HEK293 (cell line): ENCODE data around the gene TNIP3.

Experiments used
- GLIS2 ChIP-seq: fragments of 450-650 bp; formaldehyde crosslinking; IDR thresholded peaks from 2 replicates; pipeline ENCODE4 v1.5.1; 2016; ENCODE audit warnings: missing biosample characterization, missing genetic modification characterization
- KLF10 ChIP-seq: fragments of 450-650 bp; IDR thresholded peaks from 2 replicates; pipeline ENCODE4 v1.5.1; 2018; ENCODE audit warnings: missing biosample characterization, mild to moderate bottlenecking, missing genetic modification characterization
- TCF7L2 ChIP-seq: IDR thresholded peaks from 2 replicates; pipeline ENCODE4 v1.6.1; 2011; ENCODE audit warnings: low read depth, mild to moderate bottlenecking, inconsistent platforms, low read length, moderate library complexity, borderline replicate concordance
- ZFP69B ChIP-seq: fragments of 450-650 bp; formaldehyde crosslinking; IDR thresholded peaks from 2 replicates; pipeline ENCODE4 v1.5.1; 2016; ENCODE audit warnings: missing biosample characterization, missing genetic modification characterization
- ZNF146 ChIP-seq: fragments of 450-650 bp; formaldehyde crosslinking; IDR thresholded peaks from 2 replicates; pipeline ENCODE4 v1.5.1; 2016; ENCODE audit warnings: missing biosample characterization, missing genetic modification characterization
- ZNF660 ChIP-seq: fragments of 450-650 bp; IDR thresholded peaks from 2 replicates; pipeline ENCODE4 v1.5.1; 2018; ENCODE audit warnings: missing biosample characterization, mild to moderate bottlenecking, missing genetic modification characterization
- TF ChIP-seq, protein P1 (sequence below): fragments of 450-650 bp; formaldehyde crosslinking; IDR thresholded peaks from 2 replicates; pipeline ENCODE4 v1.5.1; 2016; ENCODE audit warnings: missing biosample characterization, missing genetic modification characterization
- TF ChIP-seq, protein P2 (sequence below): fragments of 450-650 bp; formaldehyde crosslinking; IDR thresholded peaks from 2 replicates; pipeline ENCODE4 v1.5.1; 2017; ENCODE audit warnings: missing biosample characterization, missing genetic modification characterization
- TF ChIP-seq, protein P3 (sequence below): fragments of 450-650 bp; formaldehyde crosslinking; optimal IDR thresholded peaks from 2 replicates; pipeline ENCODE3; 2016; ENCODE audit warnings: missing biosample characterization, mild to moderate bottlenecking, missing genetic modification characterization
- TF ChIP-seq, protein P4 (sequence below): fragments of 450-650 bp; formaldehyde crosslinking; IDR thresholded peaks from 2 replicates; pipeline ENCODE4 v1.5.1; 2016; ENCODE audit warnings: missing biosample characterization, missing genetic modification characterization
- TF ChIP-seq, protein P5 (sequence below): fragments of 450-650 bp; formaldehyde crosslinking; IDR thresholded peaks from 2 replicates; pipeline ENCODE4 v1.5.1; 2016; ENCODE audit warnings: missing biosample characterization, missing genetic modification characterization

DNA sequence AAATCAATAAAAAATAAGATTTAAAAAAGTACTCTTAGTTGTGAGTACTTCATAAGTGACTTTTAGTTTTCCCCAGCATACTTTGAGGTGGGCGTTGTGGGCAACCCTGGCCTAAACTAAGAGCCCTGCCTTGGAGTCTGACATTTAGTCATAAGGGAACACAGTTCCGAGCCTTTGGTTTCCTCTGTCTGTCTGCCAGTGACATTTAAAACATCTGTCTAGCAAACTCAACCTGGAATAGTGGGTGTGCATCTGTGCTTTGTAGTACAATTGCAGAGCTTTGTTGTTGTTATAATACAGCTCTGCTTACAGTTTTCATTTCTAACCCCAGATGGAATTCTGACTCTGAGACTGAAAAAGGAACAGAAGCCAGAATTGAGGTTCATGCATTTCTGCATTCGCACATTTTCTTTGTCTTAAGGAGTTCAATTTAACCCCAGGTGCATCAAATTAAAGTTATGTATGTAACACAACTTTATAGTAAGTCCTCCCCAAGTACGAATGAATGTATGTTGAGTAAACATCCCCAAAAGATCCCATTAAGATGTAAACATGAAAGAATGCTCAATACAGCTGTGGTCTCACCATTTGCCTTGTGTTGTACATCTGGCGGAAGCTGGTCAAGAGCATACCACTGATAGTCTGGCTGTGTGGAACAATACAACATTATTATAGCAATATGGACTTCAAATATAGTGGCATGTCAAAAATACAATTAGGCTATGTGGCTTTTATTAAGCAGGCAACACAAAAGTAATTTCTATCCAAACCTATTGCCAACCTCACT, 25.9 kb downstream of the TNIP3 start:
- no peak for TF ChIP-seq GLIS2 (tag by site-specific recombination)
- TF ChIP-seq, protein P1, sequence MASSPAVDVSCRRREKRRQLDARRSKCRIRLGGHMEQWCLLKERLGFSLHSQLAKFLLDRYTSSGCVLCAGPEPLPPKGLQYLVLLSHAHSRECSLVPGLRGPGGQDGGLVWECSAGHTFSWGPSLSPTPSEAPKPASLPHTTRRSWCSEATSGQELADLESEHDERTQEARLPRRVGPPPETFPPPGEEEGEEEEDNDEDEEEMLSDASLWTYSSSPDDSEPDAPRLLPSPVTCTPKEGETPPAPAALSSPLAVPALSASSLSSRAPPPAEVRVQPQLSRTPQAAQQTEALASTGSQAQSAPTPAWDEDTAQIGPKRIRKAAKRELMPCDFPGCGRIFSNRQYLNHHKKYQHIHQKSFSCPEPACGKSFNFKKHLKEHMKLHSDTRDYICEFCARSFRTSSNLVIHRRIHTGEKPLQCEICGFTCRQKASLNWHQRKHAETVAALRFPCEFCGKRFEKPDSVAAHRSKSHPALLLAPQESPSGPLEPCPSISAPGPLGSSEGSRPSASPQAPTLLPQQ (tag by site-specific recombination), result no peak
- TF ChIP-seq, protein P2, sequence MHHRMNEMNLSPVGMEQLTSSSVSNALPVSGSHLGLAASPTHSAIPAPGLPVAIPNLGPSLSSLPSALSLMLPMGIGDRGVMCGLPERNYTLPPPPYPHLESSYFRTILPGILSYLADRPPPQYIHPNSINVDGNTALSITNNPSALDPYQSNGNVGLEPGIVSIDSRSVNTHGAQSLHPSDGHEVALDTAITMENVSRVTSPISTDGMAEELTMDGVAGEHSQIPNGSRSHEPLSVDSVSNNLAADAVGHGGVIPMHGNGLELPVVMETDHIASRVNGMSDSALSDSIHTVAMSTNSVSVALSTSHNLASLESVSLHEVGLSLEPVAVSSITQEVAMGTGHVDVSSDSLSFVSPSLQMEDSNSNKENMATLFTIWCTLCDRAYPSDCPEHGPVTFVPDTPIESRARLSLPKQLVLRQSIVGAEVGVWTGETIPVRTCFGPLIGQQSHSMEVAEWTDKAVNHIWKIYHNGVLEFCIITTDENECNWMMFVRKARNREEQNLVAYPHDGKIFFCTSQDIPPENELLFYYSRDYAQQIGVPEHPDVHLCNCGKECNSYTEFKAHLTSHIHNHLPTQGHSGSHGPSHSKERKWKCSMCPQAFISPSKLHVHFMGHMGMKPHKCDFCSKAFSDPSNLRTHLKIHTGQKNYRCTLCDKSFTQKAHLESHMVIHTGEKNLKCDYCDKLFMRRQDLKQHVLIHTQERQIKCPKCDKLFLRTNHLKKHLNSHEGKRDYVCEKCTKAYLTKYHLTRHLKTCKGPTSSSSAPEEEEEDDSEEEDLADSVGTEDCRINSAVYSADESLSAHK, result no peak
- TF ChIP-seq ZNF146 (tag by site-specific recombination), result no peak
- TF ChIP-seq, protein P3, sequence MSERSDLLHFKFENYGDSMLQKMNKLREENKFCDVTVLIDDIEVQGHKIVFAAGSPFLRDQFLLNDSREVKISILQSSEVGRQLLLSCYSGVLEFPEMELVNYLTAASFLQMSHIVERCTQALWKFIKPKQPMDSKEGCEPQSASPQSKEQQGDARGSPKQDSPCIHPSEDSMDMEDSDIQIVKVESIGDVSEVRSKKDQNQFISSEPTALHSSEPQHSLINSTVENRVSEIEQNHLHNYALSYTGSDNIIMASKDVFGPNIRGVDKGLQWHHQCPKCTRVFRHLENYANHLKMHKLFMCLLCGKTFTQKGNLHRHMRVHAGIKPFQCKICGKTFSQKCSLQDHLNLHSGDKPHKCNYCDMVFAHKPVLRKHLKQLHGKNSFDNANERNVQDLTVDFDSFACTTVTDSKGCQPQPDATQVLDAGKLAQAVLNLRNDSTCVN (tag by site-specific recombination), result no peak
- TF ChIP-seq KLF10 (tag by site-specific recombination), result no peak
- TF ChIP-seq ZNF660 (tag by site-specific recombination), result no peak
- TF ChIP-seq, protein P4, sequence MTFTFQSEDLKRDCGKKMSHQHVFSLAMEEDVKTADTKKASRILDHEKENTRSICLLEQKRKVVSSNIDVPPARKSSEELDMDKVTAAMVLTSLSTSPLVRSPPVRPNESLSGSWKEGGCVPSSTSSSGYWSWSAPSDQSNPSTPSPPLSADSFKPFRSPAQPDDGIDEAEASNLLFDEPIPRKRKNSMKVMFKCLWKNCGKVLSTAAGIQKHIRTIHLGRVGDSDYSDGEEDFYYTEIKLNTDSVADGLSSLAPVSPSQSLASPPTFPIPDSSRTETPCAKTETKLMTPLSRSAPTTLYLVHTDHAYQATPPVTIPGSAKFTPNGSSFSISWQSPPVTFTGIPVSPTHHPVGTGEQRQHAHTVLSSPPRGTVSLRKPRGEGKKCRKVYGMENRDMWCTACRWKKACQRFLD, result no peak
- no peak for TF ChIP-seq TCF7L2
- TF ChIP-seq, protein P5, sequence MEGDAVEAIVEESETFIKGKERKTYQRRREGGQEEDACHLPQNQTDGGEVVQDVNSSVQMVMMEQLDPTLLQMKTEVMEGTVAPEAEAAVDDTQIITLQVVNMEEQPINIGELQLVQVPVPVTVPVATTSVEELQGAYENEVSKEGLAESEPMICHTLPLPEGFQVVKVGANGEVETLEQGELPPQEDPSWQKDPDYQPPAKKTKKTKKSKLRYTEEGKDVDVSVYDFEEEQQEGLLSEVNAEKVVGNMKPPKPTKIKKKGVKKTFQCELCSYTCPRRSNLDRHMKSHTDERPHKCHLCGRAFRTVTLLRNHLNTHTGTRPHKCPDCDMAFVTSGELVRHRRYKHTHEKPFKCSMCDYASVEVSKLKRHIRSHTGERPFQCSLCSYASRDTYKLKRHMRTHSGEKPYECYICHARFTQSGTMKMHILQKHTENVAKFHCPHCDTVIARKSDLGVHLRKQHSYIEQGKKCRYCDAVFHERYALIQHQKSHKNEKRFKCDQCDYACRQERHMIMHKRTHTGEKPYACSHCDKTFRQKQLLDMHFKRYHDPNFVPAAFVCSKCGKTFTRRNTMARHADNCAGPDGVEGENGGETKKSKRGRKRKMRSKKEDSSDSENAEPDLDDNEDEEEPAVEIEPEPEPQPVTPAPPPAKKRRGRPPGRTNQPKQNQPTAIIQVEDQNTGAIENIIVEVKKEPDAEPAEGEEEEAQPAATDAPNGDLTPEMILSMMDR (tag by site-specific recombination), result no peak
- no peak for TF ChIP-seq ZFP69B (tag by site-specific recombination)
